ENCODE data around the gene INVS. TPM values are rescaled to one million over a fixed set of nuclear protein-coding genes. Genes with fewer than 3 reads are reported as not detected.

Gene INVS
- total and polyA plus RNA-seq, 2 of the 13 experiments (the other 11 are each of a cell fraction or from before 2014, with no cell fraction given), result 11.3 to 16.3 TPM

DNA sequence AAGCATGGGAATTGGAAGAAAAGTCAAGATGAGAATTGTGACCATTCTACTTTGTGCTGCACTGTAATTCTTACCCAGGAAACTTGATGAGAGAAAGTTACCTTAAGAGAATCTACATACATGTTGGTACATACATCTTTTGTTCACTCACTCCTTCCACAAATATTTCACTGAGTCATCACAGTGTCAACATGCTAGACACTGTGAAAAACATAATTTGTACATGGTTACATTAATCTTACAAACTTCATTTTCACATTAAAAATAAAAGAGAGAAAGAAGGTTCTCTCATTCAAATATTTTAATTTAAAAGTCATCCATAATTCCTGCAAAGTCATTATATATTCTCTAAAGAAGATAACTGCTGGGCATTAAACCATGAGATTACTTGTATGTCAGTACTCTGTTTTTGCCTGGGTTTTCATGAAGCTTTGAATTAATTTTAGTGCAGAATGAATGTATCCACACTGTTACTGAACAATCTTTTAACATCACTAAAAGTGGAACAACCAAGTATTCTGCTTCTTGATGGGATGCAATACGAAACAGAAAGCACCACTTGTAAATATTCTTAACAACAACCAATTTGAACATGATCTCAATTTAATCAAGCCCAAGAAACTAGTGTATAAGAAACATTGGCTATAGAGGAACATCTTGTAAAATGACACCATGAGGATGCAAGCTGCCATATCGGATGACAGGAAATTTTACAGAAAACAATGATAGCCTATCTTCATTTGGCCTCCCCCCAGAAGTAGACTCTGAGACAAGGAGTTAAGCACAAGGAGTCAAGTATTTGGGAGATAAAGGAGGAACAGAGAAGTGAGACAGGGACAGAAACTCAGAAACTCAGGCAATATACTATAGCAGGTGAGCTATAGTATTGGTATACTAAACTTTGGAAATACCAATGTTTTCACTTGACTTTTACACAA, 28.7 kb upstream of the INVS start:
- Histone ChIP-seq H3K27me3 (ENCODE audit: control insufficient read depth in 1 of 2, insufficient read depth in 2 of 2, low read length in 2 of 2) (no peaks in the 10 kb centered on the region), H3K4me1 (ENCODE audit: insufficient read depth, low read length) (no peaks in the 10 kb centered on the region; the same call in 1 of the 2 replicates), H3K27ac (ENCODE audit: extremely low read length, insufficient read depth, low read length) (no peak overlapping the region), H3K79me2 (ENCODE audit: insufficient read depth, low read length) (peaks cover 10% of the 10 kb centered on the region), H2AFZ (ENCODE audit: low read length) (no peak overlapping the region), H4K20me1 (ENCODE audit: insufficient read depth, low read length) (0 out of 2 replicates have a peak, but pooled peaks cover 4% of the 10 kb centered on the region), H3K4me3 (replicated peaks in 1 of 3; ENCODE audit: insufficient read depth in 1 of 3, low read depth in 2 of 3, low read length in 3 of 3) (no peak overlapping the region), H3K9ac (ENCODE audit: insufficient read depth, low read depth, low read length) (no peak overlapping the region), H3K9me3 (ENCODE audit: low read length) (no peaks in the 10 kb centered on the region), H3K36me3 (replicated peaks in 1 of 2; ENCODE audit: control insufficient read depth in 1 of 2, insufficient read depth in 2 of 2, low read length in 2 of 2) (no peaks in the 10 kb centered on the region), H3K4me2 (ENCODE audit: low read depth, low read length) (no peak overlapping the region)
- ATAC-seq (no peak), DNase-seq (ENCODE audit: low spot score) (no peak), FAIRE-seq (no peak)
- TF ChIP-seq ZSCAN31 (CRISPR knock-in tag; IDR thresholded peaks at IDR 0.05; ENCODE audit: low read depth), result no peak
- CTCF ChIA-PET (ENCODE audit: low intra/inter-chr PET ratio, low total read pairs), result no interaction called here
- BruUV-seq (replicated peaks), result no TSS peak
- POLR2A ChIA-PET, result no interaction called here
- in situ Hi-C loops (cut with HindIII; ENCODE audit: extremely low pct_ligation_motif_present, low pct_unique_long_range_greater_than_20kb) (no loop called here), intact Hi-C loops (cut with micrococcal nuclease; ENCODE audit: unreplicated experiment) (no loop called here)
- 96% methylated on average over 2 of the region's 2 CpGs for WGBS (ENCODE audit: low lambda C conversion rate)

DNA sequence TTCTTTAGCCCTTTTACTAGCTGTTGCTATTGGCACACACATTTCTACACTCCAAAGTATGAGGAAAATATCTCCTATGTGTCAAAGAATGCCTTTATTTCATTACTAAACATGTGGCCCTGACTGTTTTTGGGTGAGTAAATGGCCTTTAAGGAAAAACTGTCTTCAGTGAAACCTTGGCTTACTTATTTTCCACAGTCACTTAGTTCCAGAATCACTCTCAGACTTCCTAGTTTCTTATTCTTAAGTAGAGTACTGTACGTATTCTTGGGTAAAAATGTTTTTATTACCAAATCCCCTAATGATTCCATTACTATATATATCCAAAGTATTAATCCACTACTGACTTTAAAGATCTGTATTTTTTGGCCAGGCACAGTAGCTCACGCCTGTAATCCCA, 27.8 kb upstream of the INVS start:
- WGBS (ENCODE audit: low lambda C conversion rate), result 95% methylated on average over 2 of the region's 2 CpGs
- no peak overlapping the region for H2AFZ ChIP-seq (ENCODE audit: low read length)
- no peaks in the 10 kb centered on the region for H3K36me3 ChIP-seq (replicated peaks in 1 of 2; ENCODE audit: control insufficient read depth in 1 of 2, insufficient read depth in 2 of 2, low read length in 2 of 2)
- H3K79me2 ChIP-seq (ENCODE audit: insufficient read depth, low read length), result peaks cover 12% of the 10 kb centered on the region
- no peaks in the 10 kb centered on the region for H3K27me3 ChIP-seq (ENCODE audit: control insufficient read depth in 1 of 2, insufficient read depth in 2 of 2, low read length in 2 of 2)
- H3K4me2 ChIP-seq (ENCODE audit: low read depth, low read length), result no peak overlapping the region
- no peaks in the 10 kb centered on the region for H3K9me3 ChIP-seq (ENCODE audit: low read length)
- H4K20me1 ChIP-seq (ENCODE audit: insufficient read depth, low read length), result 0 out of 2 replicates have a peak, but pooled peaks cover 4% of the 10 kb centered on the region
- no TSS peak for BruUV-seq (replicated peaks)
- POLR2A ChIA-PET, result no interaction called here
- ATAC-seq (no peak), FAIRE-seq (no peak), DNase-seq (ENCODE audit: low spot score) (no peak)
- in situ Hi-C loops (cut with HindIII; ENCODE audit: extremely low pct_ligation_motif_present, low pct_unique_long_range_greater_than_20kb), result no loop called here
- intact Hi-C loops (cut with micrococcal nuclease; ENCODE audit: unreplicated experiment), result no loop called here
- CTCF ChIA-PET (ENCODE audit: low intra/inter-chr PET ratio, low total read pairs), result no interaction called here
- H3K4me1 ChIP-seq (ENCODE audit: insufficient read depth, low read length), result no peaks in the 10 kb centered on the region; the same call in 1 of the 2 replicates
- H3K4me3 ChIP-seq (replicated peaks in 1 of 3; ENCODE audit: insufficient read depth in 1 of 3, low read depth in 2 of 3, low read length in 3 of 3), result no peak overlapping the region
- no peak overlapping the region for H3K9ac ChIP-seq (ENCODE audit: insufficient read depth, low read depth, low read length)
- no peak overlapping the region for H3K27ac ChIP-seq (ENCODE audit: extremely low read length, insufficient read depth, low read length)
- TF ChIP-seq XRCC5 (optimal IDR thresholded peaks at IDR 0.05; ENCODE audit: low read length) (no peak), SP2 (CRISPR knock-in tag; IDR thresholded peaks at IDR 0.05) (no peak), SMARCC2 (IDR thresholded peaks at IDR 0.05) (no peak), JDP2 (CRISPR knock-in tag; IDR thresholded peaks at IDR 0.05; ENCODE audit: borderline replicate concordance) (no peak), GZF1 (CRISPR knock-in tag; IDR thresholded peaks at IDR 0.05) (no peak), RBM22 (optimal IDR thresholded peaks at IDR 0.05; ENCODE audit: low read length) (no peak), ZNF329 (CRISPR knock-in tag; IDR thresholded peaks at IDR 0.05; ENCODE audit: low read depth) (no peak), ZFX (CRISPR knock-in tag; IDR thresholded peaks at IDR 0.05; ENCODE audit: low read depth) (no peak), HES4 (CRISPR knock-in tag; IDR thresholded peaks at IDR 0.05; ENCODE audit: borderline replicate concordance) (no peak), RBFOX2 (IDR thresholded peaks at IDR 0.05; ENCODE audit: low read depth, low read length) (no peak), MBD4 (IDR thresholded peaks at IDR 0.05; ENCODE audit: borderline replicate concordance, low read length) (no peak), ZNF101 (CRISPR knock-in tag; IDR thresholded peaks at IDR 0.05; ENCODE audit: borderline replicate concordance, low read depth) (no peak), ZNF878 (CRISPR knock-in tag; IDR thresholded peaks at IDR 0.05) (no peak), ZNF616 (CRISPR knock-in tag; IDR thresholded peaks at IDR 0.05; ENCODE audit: low read depth) (no peak)
- TF ChIP-seq, protein P1, sequence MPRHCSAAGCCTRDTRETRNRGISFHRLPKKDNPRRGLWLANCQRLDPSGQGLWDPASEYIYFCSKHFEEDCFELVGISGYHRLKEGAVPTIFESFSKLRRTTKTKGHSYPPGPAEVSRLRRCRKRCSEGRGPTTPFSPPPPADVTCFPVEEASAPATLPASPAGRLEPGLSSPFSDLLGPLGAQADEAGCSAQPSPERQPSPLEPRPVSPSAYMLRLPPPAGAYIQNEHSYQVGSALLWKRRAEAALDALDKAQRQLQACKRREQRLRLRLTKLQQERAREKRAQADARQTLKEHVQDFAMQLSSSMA (CRISPR knock-in tag; IDR thresholded peaks at IDR 0.05), result no peak
- TF ChIP-seq, protein P2, sequence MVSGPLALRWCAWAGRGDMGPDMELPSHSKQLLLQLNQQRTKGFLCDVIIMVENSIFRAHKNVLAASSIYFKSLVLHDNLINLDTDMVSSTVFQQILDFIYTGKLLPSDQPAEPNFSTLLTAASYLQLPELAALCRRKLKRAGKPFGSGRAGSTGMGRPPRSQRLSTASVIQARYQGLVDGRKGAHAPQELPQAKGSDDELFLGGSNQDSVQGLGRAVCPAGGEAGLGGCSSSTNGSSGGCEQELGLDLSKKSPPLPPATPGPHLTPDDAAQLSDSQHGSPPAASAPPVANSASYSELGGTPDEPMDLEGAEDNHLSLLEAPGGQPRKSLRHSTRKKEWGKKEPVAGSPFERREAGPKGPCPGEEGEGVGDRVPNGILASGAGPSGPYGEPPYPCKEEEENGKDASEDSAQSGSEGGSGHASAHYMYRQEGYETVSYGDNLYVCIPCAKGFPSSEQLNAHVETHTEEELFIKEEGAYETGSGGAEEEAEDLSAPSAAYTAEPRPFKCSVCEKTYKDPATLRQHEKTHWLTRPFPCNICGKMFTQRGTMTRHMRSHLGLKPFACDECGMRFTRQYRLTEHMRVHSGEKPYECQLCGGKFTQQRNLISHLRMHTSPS (CRISPR knock-in tag; IDR thresholded peaks at IDR 0.05; ENCODE audit: low read depth), result no peak

Data from HepG2 (cell line).